ENCODE results near the gene STAT3.

Gene STAT3

GRCh38 chr17:42294469-42295398, 93.5 kb downstream of the STAT3 start:
- no peak for DNase-seq (ENCODE audit: low spot score)

GRCh38 chr17:42291129-42291528, 97.1 kb downstream of the STAT3 start:
- DNase-seq (ENCODE audit: low spot score) = no peak

GRCh38 chr17:42290577-42290976, 97.7 kb downstream of the STAT3 start:
- peak; percentile 27 for DNase-seq (ENCODE audit: low spot score)

- DNase-seq (ENCODE audit: low spot score) = peak; percentile 24
Observed at GRCh38 chr17:42289611-42290181, 98.5 kb downstream of the STAT3 start.

GRCh38 chr17:42288803-42289610, 99.2 kb downstream of the STAT3 start:
- peak; percentile 49 for DNase-seq (ENCODE audit: low spot score)

GRCh38 chr17:42287977-42288802, 100.1 kb downstream of the STAT3 start, which contains the start of gene STAT5A:
Gene STAT5A, plus strand, starts transcription at chr17:42288498. Its CDS starts 914 bp downstream, at chr17:42289412.
- peak; percentile 48 for DNase-seq (ENCODE audit: low spot score)

GRCh38 chr17:42287305-42287976, 100.8 kb downstream of the STAT3 start:
- peak; percentile 43 for DNase-seq (ENCODE audit: low spot score)

GRCh38 chr17:42286411-42287221, 101.6 kb downstream of the STAT3 start:
- DNase-seq (ENCODE audit: low spot score) = peak; percentile 30

GRCh38 chr17:42285346-42286050, 102.7 kb downstream of the STAT3 start:
- no peak for DNase-seq (ENCODE audit: low spot score)

GRCh38 chr17:42284566-42284965, 103.7 kb downstream of the STAT3 start:
- DNase-seq (ENCODE audit: low spot score) = no peak

- no peak for DNase-seq (ENCODE audit: low spot score)
Observed at GRCh38 chr17:42284024-42284369, 104.2 kb downstream of the STAT3 start.

- no peak for DNase-seq (ENCODE audit: low spot score)
Observed at GRCh38 chr17:42283241-42284023, 104.8 kb downstream of the STAT3 start.

- DNase-seq (ENCODE audit: low spot score) = no peak
Observed at GRCh38 chr17:42282478-42283080, 105.7 kb downstream of the STAT3 start.

GRCh38 chr17:42281571-42282096, 106.6 kb downstream of the STAT3 start:
- no peak for DNase-seq (ENCODE audit: low spot score)

- DNase-seq (ENCODE audit: low spot score) = no peak
Observed at GRCh38 chr17:42279776-42280630, 108.2 kb downstream of the STAT3 start.

- no peak for DNase-seq (ENCODE audit: low spot score)
Observed at GRCh38 chr17:42277342-42277712, 110.9 kb downstream of the STAT3 start.

Data from D341Med (cell line).